Nephron (organoid): ENCODE results near the gene EXOG.

ENCODE experiments used
- H3K27ac Mint-ChIP-seq, 3 experiments: 2 replicates each; pipeline ENCODE4 v1.8.0; 2020; ENCODE audit warnings: mixed read lengths in 3 of 3, mild to moderate bottlenecking in 2 of 3, moderate library complexity in 1 of 3
- H3K27me3 Mint-ChIP-seq: 2 replicates; pipeline ENCODE4 v1.8.0; 2021; ENCODE audit warnings: low read depth, mild to moderate bottlenecking, moderate library complexity, mixed read lengths
- H3K36me3 Mint-ChIP-seq: 2 replicates; pipeline ENCODE4 v1.8.0; 2020; ENCODE audit warnings: low read depth, mixed read lengths
- H3K4me1 Mint-ChIP-seq: 2 replicates; pipeline ENCODE4 v1.8.0; 2020; ENCODE audit warnings: mixed read lengths
- H3K4me3 Mint-ChIP-seq, 3 experiments: 2 replicates each; pipeline ENCODE4 v1.8.0; 2020; ENCODE audit warnings: mild to moderate bottlenecking in 3 of 3, mixed read lengths in 3 of 3, moderate library complexity in 2 of 3
- H3K9me3 Mint-ChIP-seq: 2 replicates; pipeline ENCODE4 v1.8.0; 2020; ENCODE audit warnings: mixed read lengths
- CTCF ChIP-seq, 3 experiments: fragments of 200-600 bp; sonication (generic); IDR thresholded peaks; one replicate each; pipeline ENCODE4 v1.5.0; 2021; ENCODE audit warnings: antibody characterized with exemption in 3 of 3; ENCODE audit not compliant: unreplicated experiment in 3 of 3

The EXOG gene

GRCh38 chr3:38573556-38573955 lies 77.4 kb downstream of the EXOG start:
- no peaks in the 10 kb centered on the region for H3K4me1 Mint-ChIP-seq
- H3K27me3 Mint-ChIP-seq: no peaks in the 10 kb centered on the region
- no peaks in the 10 kb centered on the region for H3K36me3 Mint-ChIP-seq
- no peak overlapping the region for H3K4me3 Mint-ChIP-seq
- no peak overlapping the region for H3K27ac Mint-ChIP-seq
- TF ChIP-seq CTCF (IDR thresholded peaks at IDR 0.05; ENCODE audit: unreplicated experiment in 3 of 3): no peak
- peaks cover 2% of the 10 kb centered on the region for H3K9me3 Mint-ChIP-seq

GRCh38 chr3:38574411-38575278 lies 78.5 kb downstream of the EXOG start:
- TF ChIP-seq CTCF (IDR thresholded peaks at IDR 0.05; ENCODE audit: unreplicated experiment in 3 of 3): no peak
- no peaks in the 10 kb centered on the region for H3K27me3 Mint-ChIP-seq
- H3K9me3 Mint-ChIP-seq: peaks cover 2% of the 10 kb centered on the region
- H3K36me3 Mint-ChIP-seq: no peaks in the 10 kb centered on the region
- H3K4me3 Mint-ChIP-seq: no peak overlapping the region
- H3K4me1 Mint-ChIP-seq: peaks cover 2% of the 10 kb centered on the region
- no peak overlapping the region for H3K27ac Mint-ChIP-seq

- Mint-ChIP-seq H3K9me3 (peaks cover 2% of the 10 kb centered on the region), H3K27ac (no peak overlapping the region), H3K36me3 (no peaks in the 10 kb centered on the region), H3K4me3 (no peak overlapping the region), H3K4me1 (peaks cover 8% of the 10 kb centered on the region), H3K27me3 (no peaks in the 10 kb centered on the region)
- no peak for TF ChIP-seq CTCF (IDR thresholded peaks at IDR 0.05; ENCODE audit: unreplicated experiment in 3 of 3)
These were observed 79.2 kb downstream of the EXOG start for GRCh38 chr3:38575279-38575843.
